Activated naive CD4-positive, alpha-beta T cell treated with anti-CD3 and anti-CD28 coated beads, Interleukin-2, amount 50 U/mL, for 24 hours (primary cell): ENCODE data around the gene FAM184A.

ENCODE experiments used
- H3K27ac Mint-ChIP-seq: one replicate; pipeline ENCODE4 v1.8.0; 2021; ENCODE audit warnings: mild to moderate bottlenecking, mixed read lengths
- H3K27me3 Mint-ChIP-seq: one replicate; pipeline ENCODE4 v1.8.0; 2021; ENCODE audit warnings: mixed read lengths
- H3K36me3 Mint-ChIP-seq: one replicate; pipeline ENCODE4 v1.8.0; 2021; ENCODE audit warnings: mixed read lengths
- H3K4me1 Mint-ChIP-seq: one replicate; pipeline ENCODE4 v1.8.0; 2021; ENCODE audit warnings: mixed read lengths
- H3K4me3 Mint-ChIP-seq: one replicate; pipeline ENCODE4 v1.8.0; 2021; ENCODE audit warnings: mild to moderate bottlenecking, mixed read lengths
- H3K9me3 Mint-ChIP-seq: one replicate; pipeline ENCODE4 v1.8.0; 2021; ENCODE audit warnings: mixed read lengths

FAM184A gene

GRCh38 chr6:119076576-119077390 lies 1.7 kb downstream of the FAM184A start:
- Mint-ChIP-seq H3K9me3 (no peaks in the 10 kb centered on the region), H3K27ac (peak overlapping the region; percentile 97), H3K4me3 (peak overlapping the region; percentile 89), H3K4me1 (peaks cover 62% of the 10 kb centered on the region), H3K27me3 (no peaks in the 10 kb centered on the region), H3K36me3 (no peaks in the 10 kb centered on the region)

GRCh38 chr6:119076173-119076572 lies 2.3 kb downstream of the FAM184A start:
- Mint-ChIP-seq H3K36me3 (no peaks in the 10 kb centered on the region), H3K27me3 (no peaks in the 10 kb centered on the region), H3K4me3 (peak overlapping the region; percentile 89), H3K27ac (peak overlapping the region; percentile 97), H3K4me1 (peaks cover 62% of the 10 kb centered on the region), H3K9me3 (no peaks in the 10 kb centered on the region)

GRCh38 chr6:119075200-119075981 lies 3.1 kb downstream of the FAM184A start:
- Mint-ChIP-seq H3K4me1 (peaks cover 62% of the 10 kb centered on the region), H3K9me3 (no peaks in the 10 kb centered on the region), H3K27ac (peak overlapping the region; percentile 97), H3K36me3 (no peaks in the 10 kb centered on the region), H3K4me3 (peak overlapping the region; percentile 89), H3K27me3 (no peaks in the 10 kb centered on the region)

GRCh38 chr6:119073307-119074051 lies 5.0 kb downstream of the FAM184A start:
- Mint-ChIP-seq H3K4me1 (peaks cover 49% of the 10 kb centered on the region), H3K27me3 (no peaks in the 10 kb centered on the region), H3K9me3 (no peaks in the 10 kb centered on the region), H3K36me3 (no peaks in the 10 kb centered on the region), H3K27ac (peak overlapping the region; percentile 5), H3K4me3 (no peak overlapping the region)

GRCh38 chr6:119071576-119071975 lies 6.9 kb downstream of the FAM184A start:
- Mint-ChIP-seq H3K4me1 (peaks cover 39% of the 10 kb centered on the region), H3K36me3 (no peaks in the 10 kb centered on the region), H3K4me3 (no peak overlapping the region), H3K27me3 (no peaks in the 10 kb centered on the region), H3K9me3 (no peaks in the 10 kb centered on the region), H3K27ac (no peak overlapping the region)

GRCh38 chr6:119067091-119067490 lies 11.4 kb downstream of the FAM184A start:
- no peaks in the 10 kb centered on the region for H3K4me1 Mint-ChIP-seq
- H3K36me3 Mint-ChIP-seq = no peaks in the 10 kb centered on the region
- no peak overlapping the region for H3K4me3 Mint-ChIP-seq
- no peaks in the 10 kb centered on the region for H3K9me3 Mint-ChIP-seq
- no peak overlapping the region for H3K27ac Mint-ChIP-seq
- H3K27me3 Mint-ChIP-seq = no peaks in the 10 kb centered on the region

- no peaks in the 10 kb centered on the region for H3K4me1 Mint-ChIP-seq
- no peak overlapping the region for H3K4me3 Mint-ChIP-seq
- no peaks in the 10 kb centered on the region for H3K9me3 Mint-ChIP-seq
- H3K36me3 Mint-ChIP-seq = no peaks in the 10 kb centered on the region
- H3K27ac Mint-ChIP-seq = no peak overlapping the region
- H3K27me3 Mint-ChIP-seq = no peaks in the 10 kb centered on the region
Measured at GRCh38 chr6:119066517-119066916, 11.9 kb downstream of the FAM184A start.

GRCh38 chr6:119065955-119066354 lies 12.5 kb downstream of the FAM184A start:
- Mint-ChIP-seq H3K4me1 (peaks cover 2% of the 10 kb centered on the region), H3K4me3 (no peak overlapping the region), H3K36me3 (peaks cover under 1% of the 10 kb centered on the region), H3K9me3 (no peaks in the 10 kb centered on the region), H3K27me3 (no peaks in the 10 kb centered on the region), H3K27ac (no peak overlapping the region)

GRCh38 chr6:119065382-119065781 lies 13.1 kb downstream of the FAM184A start:
- peaks cover 2% of the 10 kb centered on the region for H3K36me3 Mint-ChIP-seq
- no peak overlapping the region for H3K27ac Mint-ChIP-seq
- no peak overlapping the region for H3K4me3 Mint-ChIP-seq
- no peaks in the 10 kb centered on the region for H3K9me3 Mint-ChIP-seq
- H3K27me3 Mint-ChIP-seq = no peaks in the 10 kb centered on the region
- H3K4me1 Mint-ChIP-seq = peaks cover 5% of the 10 kb centered on the region

GRCh38 chr6:119063491-119063890 lies 15.0 kb downstream of the FAM184A start:
- Mint-ChIP-seq H3K27ac (no peak overlapping the region), H3K36me3 (peaks cover 2% of the 10 kb centered on the region), H3K4me3 (no peak overlapping the region), H3K27me3 (no peaks in the 10 kb centered on the region), H3K4me1 (peaks cover 8% of the 10 kb centered on the region), H3K9me3 (no peaks in the 10 kb centered on the region)

GRCh38 chr6:119061215-119061614 lies 17.2 kb downstream of the FAM184A start:
- H3K4me3 Mint-ChIP-seq = no peak overlapping the region
- H3K9me3 Mint-ChIP-seq = no peaks in the 10 kb centered on the region
- H3K27ac Mint-ChIP-seq = no peak overlapping the region
- peaks cover 8% of the 10 kb centered on the region for H3K4me1 Mint-ChIP-seq
- H3K36me3 Mint-ChIP-seq = peaks cover 2% of the 10 kb centered on the region
- no peaks in the 10 kb centered on the region for H3K27me3 Mint-ChIP-seq

- Mint-ChIP-seq H3K36me3 (peaks cover 4% of the 10 kb centered on the region), H3K27me3 (no peaks in the 10 kb centered on the region), H3K4me3 (no peak overlapping the region), H3K4me1 (peaks cover 8% of the 10 kb centered on the region), H3K27ac (no peak overlapping the region), H3K9me3 (no peaks in the 10 kb centered on the region)
Measured at GRCh38 chr6:119060255-119060907, 18.1 kb downstream of the FAM184A start.

GRCh38 chr6:119055069-119055468 lies 23.4 kb downstream of the FAM184A start:
- Mint-ChIP-seq H3K36me3 (peaks cover 6% of the 10 kb centered on the region), H3K4me3 (no peak overlapping the region), H3K27me3 (no peaks in the 10 kb centered on the region), H3K9me3 (no peaks in the 10 kb centered on the region), H3K4me1 (peaks cover 26% of the 10 kb centered on the region), H3K27ac (no peak overlapping the region)

GRCh38 chr6:119052987-119053386 lies 25.5 kb downstream of the FAM184A start:
- H3K36me3 Mint-ChIP-seq = peaks cover 10% of the 10 kb centered on the region
- H3K27ac Mint-ChIP-seq = no peak overlapping the region
- no peak overlapping the region for H3K4me3 Mint-ChIP-seq
- no peaks in the 10 kb centered on the region for H3K27me3 Mint-ChIP-seq
- H3K9me3 Mint-ChIP-seq = no peaks in the 10 kb centered on the region
- peaks cover 32% of the 10 kb centered on the region for H3K4me1 Mint-ChIP-seq

- Mint-ChIP-seq H3K9me3 (no peaks in the 10 kb centered on the region), H3K36me3 (peaks cover 10% of the 10 kb centered on the region), H3K4me1 (peaks cover 38% of the 10 kb centered on the region), H3K27me3 (no peaks in the 10 kb centered on the region), H3K27ac (peak overlapping the region; percentile 79), H3K4me3 (no peak overlapping the region)
Measured at GRCh38 chr6:119052292-119052889, 26.1 kb downstream of the FAM184A start.
